ENCODE results near the gene CASR.

Gene CASR

GRCh38 chr3:122213650-122214049, 30.2 kb downstream of the CASR start:
- DNase-seq (ENCODE audit: extremely low read depth in 1 of 2, low read depth in 1 of 2): no peak

GRCh38 chr3:122214711-122215110, 31.2 kb downstream of the CASR start:
- no peak for DNase-seq (ENCODE audit: extremely low read depth in 1 of 2, low read depth in 1 of 2)

DNA sequence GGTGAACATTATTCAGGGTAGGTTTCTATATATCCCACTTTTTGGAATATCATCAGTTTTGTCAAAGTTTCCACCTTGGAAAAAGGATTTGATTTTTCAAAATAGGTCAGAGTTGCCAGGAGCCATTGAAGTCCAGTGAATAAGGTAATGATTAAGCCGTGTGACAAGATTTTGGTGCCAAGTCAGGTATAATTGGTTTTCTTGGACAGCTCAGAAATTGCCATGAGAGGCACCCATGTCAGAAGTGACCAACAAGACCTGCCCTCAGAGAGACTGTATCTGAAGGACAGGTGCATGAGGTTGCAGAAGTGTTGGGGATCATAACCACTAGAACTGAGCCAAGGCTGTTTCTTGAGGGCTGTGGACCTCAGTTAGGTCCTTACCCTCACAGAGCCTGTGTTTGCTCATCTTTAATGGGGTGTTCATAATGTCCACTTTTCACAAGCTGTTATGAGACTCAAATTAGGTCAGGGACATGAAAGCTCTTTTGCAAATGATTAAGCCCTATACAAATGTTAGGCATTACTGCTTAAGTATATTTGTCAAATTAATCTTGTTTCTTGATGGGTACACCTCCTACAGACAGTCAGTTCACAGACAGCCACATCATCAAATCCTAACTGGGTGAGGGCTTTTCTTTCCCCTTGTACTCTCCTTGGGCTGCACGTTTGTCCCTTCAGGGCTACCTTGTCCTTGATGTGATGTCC, 32.3 kb downstream of the CASR start:
- DNase-seq (ENCODE audit: extremely low read depth in 1 of 2, low read depth in 1 of 2): no peak

DNA sequence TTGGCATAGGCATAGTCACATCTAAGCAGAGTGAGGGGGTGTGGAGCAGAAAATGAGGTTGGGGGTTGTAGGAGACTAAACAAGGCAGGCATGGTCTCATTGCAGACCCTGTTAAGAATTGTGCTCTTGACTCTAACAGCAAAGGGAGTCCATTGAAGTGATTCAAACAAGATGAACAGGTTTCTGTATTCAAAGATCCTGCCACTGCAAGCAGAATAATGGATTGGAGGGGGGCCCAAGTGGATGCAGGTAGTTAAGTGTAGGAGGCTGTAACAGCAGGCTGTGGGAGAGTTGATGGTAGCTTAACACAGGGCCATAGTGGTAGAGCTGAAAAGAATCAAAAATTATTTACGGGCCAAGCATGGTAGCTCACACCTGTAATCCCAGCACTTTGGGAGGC, 34.4 kb downstream of the CASR start:
- no peak for DNase-seq (ENCODE audit: extremely low read depth in 1 of 2, low read depth in 1 of 2)

- DNase-seq (ENCODE audit: extremely low read depth in 1 of 2, low read depth in 1 of 2): no peak
Measured at GRCh38 chr3:122219242-122219872, 35.9 kb downstream of the CASR start.

DNA sequence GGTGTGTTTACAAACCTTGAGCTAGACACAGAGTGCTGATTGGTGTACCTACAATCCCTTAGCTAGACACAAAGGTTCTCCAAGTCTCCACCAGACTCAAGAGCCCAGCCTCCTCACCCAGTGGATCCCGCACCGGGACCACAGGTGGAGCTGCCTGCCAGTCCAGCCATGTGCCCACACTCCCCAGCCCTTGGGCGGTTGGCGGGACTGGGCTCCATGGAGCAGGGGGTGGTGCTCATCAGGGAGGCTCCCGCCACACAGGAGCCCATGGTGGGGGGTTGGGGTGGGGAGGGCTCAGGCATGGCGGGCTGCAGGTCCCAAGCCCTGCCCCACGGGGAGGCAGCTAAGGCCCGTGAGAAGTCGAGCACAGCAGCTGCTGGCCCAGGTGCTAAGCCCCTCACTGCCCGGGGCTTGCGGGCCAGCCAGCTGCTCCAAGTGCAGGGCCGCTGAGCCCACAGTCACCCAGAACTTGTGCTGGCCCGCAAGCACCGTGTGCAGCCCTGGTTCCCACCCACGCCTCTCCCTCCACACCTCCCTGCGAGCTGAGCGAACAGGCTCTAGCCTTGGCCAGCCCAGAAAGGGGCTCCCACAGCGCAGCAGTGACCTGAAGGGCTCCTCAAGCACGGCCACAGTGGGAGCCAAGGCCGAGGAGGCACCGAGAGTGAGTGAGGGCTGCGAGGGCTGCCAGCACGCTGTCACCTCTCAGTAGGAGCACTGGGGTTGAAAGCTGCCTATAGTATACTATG, 43.7 kb downstream of the CASR start:
- no peak for DNase-seq (ENCODE audit: extremely low read depth in 1 of 2, low read depth in 1 of 2)

GRCh38 chr3:122230174-122230573, 46.7 kb downstream of the CASR start:
- DNase-seq (ENCODE audit: extremely low read depth in 1 of 2, low read depth in 1 of 2): no peak

- DNase-seq (ENCODE audit: extremely low read depth in 1 of 2, low read depth in 1 of 2): no peak
Measured at GRCh38 chr3:122231465-122232157, 48.1 kb downstream of the CASR start.

DNA sequence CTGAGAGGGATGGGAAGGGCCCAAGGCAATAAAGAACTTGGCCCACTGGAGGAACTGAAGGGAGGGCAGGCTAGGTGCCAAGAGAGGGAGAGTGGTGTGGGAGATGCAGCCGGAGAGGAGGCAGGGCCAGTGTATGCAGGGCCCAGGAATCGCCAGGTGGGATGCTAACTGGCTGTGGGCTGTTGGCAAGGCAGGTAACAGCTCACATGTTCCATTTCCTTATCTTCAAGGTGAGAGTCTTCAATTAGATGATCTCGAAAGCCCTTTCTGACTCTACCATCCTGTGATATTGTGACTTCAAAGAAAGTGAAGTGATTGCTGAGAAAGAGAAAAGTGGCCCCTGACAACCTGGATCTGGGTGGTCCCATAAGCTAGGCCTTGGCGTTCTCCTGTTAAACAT, 49.0 kb downstream of the CASR start:
- DNase-seq (ENCODE audit: extremely low read depth in 1 of 2, low read depth in 1 of 2): no peak

DNA sequence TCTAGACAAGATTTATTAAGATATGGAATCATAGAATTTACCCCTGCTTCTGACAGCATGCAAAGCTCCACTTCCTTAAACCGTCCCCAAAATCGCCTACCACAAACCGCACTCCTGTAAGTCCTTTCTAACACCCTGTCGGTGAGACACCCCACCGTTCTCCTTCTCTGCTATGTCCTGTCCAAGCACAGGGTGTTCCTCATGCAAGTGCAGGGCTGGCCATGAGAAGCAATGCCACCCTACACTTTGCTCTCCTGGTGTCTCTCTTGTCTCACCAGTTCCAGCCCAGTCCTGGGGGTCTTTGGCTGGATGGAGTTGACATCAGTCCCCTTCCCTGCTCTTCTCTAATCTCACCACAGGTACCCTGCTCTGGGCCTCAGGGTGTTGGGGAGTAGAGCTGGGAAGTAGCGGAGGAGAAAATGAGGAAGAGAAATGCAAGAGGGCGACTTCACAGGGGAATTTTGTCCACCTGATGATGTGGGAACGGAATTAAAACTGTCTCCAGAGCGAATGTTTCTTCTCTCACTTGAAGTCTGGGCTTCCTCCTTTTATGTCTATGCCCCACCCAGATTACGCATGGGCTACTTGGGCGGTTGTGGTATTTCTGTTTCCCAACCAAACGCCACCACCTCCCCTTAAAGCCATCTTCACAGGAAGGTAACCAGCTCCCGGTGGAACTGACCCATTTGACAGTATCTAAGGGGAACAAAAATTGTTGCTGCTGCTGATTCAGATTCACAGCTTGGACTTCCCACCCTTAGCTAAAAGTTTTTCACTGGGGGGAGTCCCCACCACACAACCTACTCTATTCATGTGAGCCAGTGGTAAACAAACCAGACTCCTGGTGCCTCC, 49.9 kb downstream of the CASR start:
- no peak for DNase-seq (ENCODE audit: extremely low read depth in 1 of 2, low read depth in 1 of 2)

DNA sequence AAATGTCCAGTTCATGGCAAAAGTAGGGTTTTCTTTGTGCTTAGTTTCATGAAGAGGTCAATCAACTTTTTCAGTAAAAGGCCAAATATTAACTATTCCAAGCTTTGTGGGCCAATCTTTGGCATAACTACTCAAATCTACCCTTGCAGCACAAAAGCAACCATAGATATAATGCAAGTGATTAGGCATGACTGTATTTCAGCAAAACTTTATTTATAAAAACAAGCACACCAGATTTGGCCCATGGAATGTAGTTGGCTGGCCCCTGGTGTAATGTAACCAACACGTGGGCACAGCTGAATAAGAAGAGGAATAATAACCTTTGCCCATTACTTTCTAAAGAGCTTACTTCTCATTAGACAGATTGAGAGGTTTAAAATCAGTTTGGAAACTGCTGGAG, 50.6 kb downstream of the CASR start:
- DNase-seq (ENCODE audit: extremely low read depth in 1 of 2, low read depth in 1 of 2): no peak

GRCh38 chr3:122235147-122235546, 51.7 kb downstream of the CASR start:
- DNase-seq (ENCODE audit: extremely low read depth in 1 of 2, low read depth in 1 of 2): no peak

- no peak for DNase-seq (ENCODE audit: extremely low read depth in 1 of 2, low read depth in 1 of 2)
Measured at GRCh38 chr3:122239112-122239511, 55.6 kb downstream of the CASR start.

- DNase-seq (ENCODE audit: extremely low read depth in 1 of 2, low read depth in 1 of 2): no peak
Measured at GRCh38 chr3:122245513-122246174, 62.2 kb downstream of the CASR start.

GRCh38 chr3:122246199-122246598, 62.7 kb downstream of the CASR start:
- no peak for DNase-seq (ENCODE audit: extremely low read depth in 1 of 2, low read depth in 1 of 2)

DNA sequence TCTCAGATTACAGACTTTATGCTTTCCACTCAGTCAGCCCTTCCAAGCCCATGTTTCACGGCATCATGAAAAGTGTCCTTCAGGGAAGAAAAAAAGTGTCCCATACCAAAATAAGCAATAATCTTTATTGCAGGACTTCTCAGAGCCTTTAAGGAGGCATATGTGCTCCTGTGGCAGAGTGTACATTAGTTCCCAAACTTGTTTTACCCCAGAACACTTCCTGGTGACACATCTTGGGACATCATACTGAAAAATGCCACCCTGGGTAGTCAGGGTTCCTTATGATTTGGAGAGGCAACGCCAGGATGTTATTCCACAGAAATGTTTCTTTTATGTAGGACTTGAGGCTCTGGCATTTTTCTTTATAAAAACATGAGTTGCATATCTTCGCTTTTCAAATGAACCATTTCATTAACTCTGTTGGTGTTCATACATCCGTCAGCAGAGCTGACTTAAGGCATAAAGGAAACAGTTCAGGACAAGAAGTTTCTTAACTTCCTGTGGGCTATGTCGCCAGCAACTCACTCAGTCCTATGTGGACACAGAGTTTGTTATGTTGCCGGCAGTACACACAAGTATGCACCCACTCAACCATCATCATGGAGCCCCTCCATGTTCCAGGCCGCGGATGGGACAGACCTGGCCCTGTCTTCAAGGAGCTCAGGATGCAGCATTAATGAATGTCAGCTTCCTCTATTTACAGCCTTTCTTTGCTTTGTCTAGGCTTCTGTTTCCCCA, 63.8 kb downstream of the CASR start:
- DNase-seq (ENCODE audit: extremely low read depth in 1 of 2, low read depth in 1 of 2): no peak

GRCh38 chr3:122247825-122248185, 64.3 kb downstream of the CASR start:
- no peak for DNase-seq (ENCODE audit: extremely low read depth in 1 of 2, low read depth in 1 of 2)

DNA sequence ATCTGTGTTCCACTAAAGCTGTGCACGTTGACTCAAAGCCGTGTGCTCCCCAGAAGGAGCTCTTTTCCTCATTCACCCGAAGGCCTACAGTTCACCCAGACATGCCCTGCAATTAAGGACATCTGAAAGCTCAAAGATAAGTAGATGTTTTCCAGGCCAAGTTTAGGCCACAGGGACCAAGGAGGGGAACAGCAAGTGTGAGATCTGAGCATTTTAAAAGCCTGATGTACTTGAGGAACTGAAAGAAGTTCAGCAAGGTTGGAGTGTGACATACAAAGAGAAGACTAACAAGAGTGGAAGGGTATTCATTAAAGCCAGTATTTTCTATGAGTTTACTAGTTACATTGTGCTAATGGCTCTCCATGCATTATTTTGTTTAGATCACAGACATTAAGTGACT, 68.0 kb downstream of the CASR start:
- DNase-seq (ENCODE audit: extremely low read depth in 1 of 2, low read depth in 1 of 2): no peak

DNA sequence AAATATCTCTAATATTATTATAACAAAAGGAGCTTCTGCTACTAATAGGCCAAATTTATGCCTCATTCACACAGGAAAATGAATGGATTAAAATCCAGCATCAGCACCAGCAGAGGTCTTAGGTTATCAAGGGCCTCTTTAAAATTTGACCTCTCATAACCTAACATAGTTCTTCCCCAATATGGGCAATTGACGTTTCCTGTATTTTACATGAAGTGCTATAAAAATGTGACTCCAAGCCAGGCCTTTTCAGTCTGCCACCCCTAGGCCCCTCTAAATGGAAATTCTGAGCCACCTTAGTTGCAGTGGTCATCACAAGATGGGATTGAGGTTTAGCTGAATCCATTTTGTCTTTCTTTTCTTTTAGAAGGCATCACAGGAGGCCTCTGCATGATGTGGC, 70.1 kb downstream of the CASR start:
- DNase-seq (ENCODE audit: extremely low read depth in 1 of 2, low read depth in 1 of 2): no peak
